Keratinocyte (primary cell): ENCODE data around the gene COL11A1.

Experiments used
- CTCF ChIP-seq, 3 experiments: IDR thresholded peaks in 1 of 3; conservative IDR thresholded peaks in 1 of 3; optimal IDR thresholded peaks in 1 of 3; 2 replicates in 2 of 3; 3 replicates in 1 of 3; pipeline versions ENCODE3 to v1.5.1; 2011; ENCODE audit warnings: low read length in 3 of 3, mild to moderate bottlenecking in 3 of 3, moderate library complexity in 2 of 3, control low read depth in 1 of 3, inconsistent platforms in 1 of 3; ENCODE audit not compliant: insufficient read depth in 2 of 3; ENCODE audit errors: extremely low read depth in 1 of 3
- EZH2 ChIP-seq: IDR thresholded peaks from one replicate; pipeline ENCODE4 v1.6.1; 2012; ENCODE audit warnings: inconsistent platforms, mild to moderate bottlenecking, low read length, moderate library complexity

GRCh38 chr1:102833151-102833550 lies 275.2 kb downstream of the COL11A1 start:
- TF ChIP-seq CTCF (optimal IDR thresholded peaks at IDR 0.05 in 1 of 3, IDR thresholded peaks at IDR 0.05 in 1 of 3, conservative IDR thresholded peaks at IDR 0.05 in 1 of 3; ENCODE audit: extremely low read depth in 1 of 3, insufficient read depth in 2 of 3, low read length in 3 of 3) (no peak), EZH2 (no peak)
